PFSK-1 (cell line): ENCODE results near the gene CACNB3.

Experiments used
- FOXP2 ChIP-seq: optimal IDR thresholded peaks from 2 replicates; pipeline ENCODE3; 2011; ENCODE audit warnings: borderline replicate concordance, control low read depth, inconsistent platforms; ENCODE audit not compliant: insufficient read depth; ENCODE audit errors: extremely low read length, extremely low read depth
- POLR2AphosphoS5 ChIP-seq: IDR thresholded peaks from 2 replicates; pipeline ENCODE4 v1.6.1; 2012; ENCODE audit warnings: low read depth, mild to moderate bottlenecking, control low read depth, low read length, moderate library complexity
- SIN3A ChIP-seq: IDR thresholded peaks from 2 replicates; pipeline ENCODE4 v1.6.1; 2012; ENCODE audit warnings: mild to moderate bottlenecking, low read length, moderate library complexity, borderline replicate concordance; ENCODE audit not compliant: insufficient read depth
- TAF1 ChIP-seq: IDR thresholded peaks from 2 replicates; pipeline ENCODE4 v1.6.1; 2012; ENCODE audit warnings: low read length, control low read depth, borderline replicate concordance; ENCODE audit not compliant: insufficient read depth
- TF ChIP-seq, protein P1 (sequence below), 2 experiments: IDR thresholded peaks; 2 replicates each; pipeline versions ENCODE4 v1.6.1 to v1.8.0; 2011 to 2012; ENCODE audit warnings: low read depth in 2 of 2, low read length in 2 of 2, control low read depth in 1 of 2, inconsistent platforms in 1 of 2, mild to moderate bottlenecking in 1 of 2, moderate library complexity in 1 of 2; ENCODE audit not compliant: insufficient read depth in 1 of 2

The CACNB3 gene

DNA sequence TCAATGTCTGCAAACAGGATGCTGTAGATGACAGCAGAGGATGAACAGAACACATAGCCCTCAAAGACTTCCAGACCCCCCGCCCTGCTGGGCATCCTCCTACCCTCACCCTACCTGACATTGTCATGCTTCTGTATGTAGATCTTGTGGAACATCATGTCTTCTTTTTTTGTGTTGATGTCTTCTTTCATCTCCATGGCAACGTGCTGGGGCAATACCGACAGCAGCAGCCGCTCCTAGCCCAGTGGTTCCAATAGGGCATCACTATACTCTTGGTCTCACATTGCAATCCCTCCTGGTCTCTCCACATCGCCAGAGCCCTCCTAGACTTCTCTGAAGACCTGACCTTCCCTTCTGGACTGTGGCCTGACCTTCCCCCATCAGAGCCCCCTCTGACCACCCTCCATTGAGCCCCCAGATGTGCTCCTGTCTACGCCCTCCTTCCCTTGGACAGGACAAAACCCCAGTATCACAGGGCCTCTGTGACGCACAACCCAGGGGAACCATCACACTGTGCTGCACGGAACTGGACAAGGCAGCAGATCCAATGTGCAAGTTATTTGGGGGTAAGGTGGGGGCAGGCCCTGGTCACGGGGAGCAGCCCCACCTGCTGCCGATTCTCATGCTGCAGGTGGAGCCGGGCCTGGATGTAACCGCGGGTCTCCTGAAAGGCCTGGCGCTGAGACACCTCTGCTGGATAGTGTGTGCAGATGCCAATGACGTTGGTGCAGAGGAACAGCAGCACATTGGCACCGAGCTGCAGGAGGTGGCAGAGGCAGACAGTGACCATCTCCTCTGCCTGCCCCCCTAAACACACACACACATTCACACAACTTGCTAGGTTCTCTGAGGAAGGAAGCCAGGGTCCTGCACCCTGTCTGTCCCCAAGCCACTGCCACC is 40.5 kb upstream of the CACNB3 start:
- TF ChIP-seq SIN3A (no peak), FOXP2 (no peak), POLR2AphosphoS5 (no peak), TAF1 (no peak)
- TF ChIP-seq, protein P1, sequence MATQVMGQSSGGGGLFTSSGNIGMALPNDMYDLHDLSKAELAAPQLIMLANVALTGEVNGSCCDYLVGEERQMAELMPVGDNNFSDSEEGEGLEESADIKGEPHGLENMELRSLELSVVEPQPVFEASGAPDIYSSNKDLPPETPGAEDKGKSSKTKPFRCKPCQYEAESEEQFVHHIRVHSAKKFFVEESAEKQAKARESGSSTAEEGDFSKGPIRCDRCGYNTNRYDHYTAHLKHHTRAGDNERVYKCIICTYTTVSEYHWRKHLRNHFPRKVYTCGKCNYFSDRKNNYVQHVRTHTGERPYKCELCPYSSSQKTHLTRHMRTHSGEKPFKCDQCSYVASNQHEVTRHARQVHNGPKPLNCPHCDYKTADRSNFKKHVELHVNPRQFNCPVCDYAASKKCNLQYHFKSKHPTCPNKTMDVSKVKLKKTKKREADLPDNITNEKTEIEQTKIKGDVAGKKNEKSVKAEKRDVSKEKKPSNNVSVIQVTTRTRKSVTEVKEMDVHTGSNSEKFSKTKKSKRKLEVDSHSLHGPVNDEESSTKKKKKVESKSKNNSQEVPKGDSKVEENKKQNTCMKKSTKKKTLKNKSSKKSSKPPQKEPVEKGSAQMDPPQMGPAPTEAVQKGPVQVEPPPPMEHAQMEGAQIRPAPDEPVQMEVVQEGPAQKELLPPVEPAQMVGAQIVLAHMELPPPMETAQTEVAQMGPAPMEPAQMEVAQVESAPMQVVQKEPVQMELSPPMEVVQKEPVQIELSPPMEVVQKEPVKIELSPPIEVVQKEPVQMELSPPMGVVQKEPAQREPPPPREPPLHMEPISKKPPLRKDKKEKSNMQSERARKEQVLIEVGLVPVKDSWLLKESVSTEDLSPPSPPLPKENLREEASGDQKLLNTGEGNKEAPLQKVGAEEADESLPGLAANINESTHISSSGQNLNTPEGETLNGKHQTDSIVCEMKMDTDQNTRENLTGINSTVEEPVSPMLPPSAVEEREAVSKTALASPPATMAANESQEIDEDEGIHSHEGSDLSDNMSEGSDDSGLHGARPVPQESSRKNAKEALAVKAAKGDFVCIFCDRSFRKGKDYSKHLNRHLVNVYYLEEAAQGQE (IDR thresholded peaks at IDR 0.05; ENCODE audit: insufficient read depth in 1 of 2, low read depth in 2 of 2, low read length in 2 of 2), result no peak

DNA sequence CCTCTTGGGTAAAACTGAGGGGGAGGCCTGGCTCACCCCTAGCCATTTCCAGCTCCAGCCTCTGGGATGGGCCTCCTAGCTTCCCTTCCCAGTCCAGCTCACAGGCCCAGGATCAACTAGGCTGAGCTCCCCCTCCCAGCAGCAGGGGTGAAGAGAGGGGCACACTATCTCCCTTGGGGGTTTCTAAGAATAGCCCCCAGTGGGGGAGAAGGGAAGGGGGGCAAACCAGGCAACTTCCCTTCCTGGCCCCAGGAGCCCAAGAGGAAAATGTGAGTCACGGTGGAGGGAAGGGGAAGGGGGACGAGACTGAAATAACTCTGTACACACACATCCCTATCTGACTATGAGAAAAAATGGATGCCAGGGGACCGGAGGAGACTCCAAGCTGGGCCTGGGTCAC is 38.4 kb upstream of the CACNB3 start:
- TF ChIP-seq TAF1 (no peak), SIN3A (no peak)

DNA sequence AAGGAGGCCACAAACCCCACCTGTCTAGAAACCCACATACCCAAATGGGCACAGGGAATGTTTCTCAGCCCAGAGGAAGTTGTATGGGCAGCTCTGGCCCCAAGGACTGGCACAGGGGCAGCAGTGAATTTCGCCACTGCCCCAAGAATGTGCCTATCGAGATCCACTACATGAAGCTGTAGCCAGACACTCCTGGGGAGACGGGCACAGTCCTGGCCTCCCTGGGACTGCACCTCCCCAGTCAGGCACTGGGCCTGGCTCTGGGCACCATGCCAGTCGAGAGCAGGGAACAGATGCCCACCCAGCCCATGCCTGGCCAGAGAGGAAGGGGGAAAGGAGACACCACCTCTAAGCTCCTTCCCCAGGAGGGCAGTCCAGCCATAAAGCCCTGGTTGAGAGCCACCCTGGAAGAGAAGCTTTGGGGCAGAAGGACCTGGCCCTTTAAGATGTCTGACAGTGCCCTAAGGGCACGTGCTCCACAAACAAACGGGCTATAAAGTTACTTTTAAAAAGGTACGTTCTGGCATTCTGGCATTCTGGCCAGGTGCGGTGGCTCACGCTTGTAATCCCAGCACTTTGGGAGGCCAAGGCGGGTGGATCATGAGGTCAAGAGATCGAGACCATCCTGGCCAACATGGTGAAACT is 37.8 kb upstream of the CACNB3 start:
- TF ChIP-seq POLR2AphosphoS5 (no peak), FOXP2 (no peak), TAF1 (no peak), SIN3A (no peak)

DNA sequence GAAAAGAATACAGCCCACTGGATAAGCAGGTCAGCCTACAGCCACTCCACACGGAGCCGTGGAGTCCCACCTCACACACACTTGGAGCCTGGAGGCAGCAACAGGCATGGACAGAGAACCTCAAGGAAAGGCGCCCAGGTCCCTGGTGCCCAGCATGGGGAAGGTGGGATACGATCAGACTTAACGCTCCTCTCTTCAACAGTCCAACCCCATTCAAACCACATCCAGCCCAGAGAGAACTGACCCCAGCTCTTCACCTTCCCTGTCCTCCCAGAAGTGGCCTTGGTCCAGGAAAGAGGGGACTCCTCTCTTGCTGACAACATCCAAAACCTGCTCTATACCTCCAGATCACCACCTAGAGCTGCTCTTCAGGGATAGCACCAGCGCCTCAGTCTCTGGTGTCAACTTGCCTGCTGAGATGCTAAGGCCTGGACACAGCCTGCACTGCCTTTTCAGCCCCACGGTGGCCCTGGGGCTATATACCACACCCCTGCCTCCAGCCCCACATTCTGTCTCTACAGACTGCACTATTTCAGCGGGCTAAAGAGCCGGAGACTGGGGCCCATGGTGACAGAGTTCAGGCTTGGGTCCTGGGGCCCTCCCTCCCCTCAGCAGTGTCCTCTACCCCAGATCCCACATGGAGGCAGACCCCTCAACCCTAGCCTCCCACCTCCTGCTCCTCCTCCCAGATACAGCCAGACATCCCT is 36.4 kb upstream of the CACNB3 start:
- TF ChIP-seq SIN3A (no peak), POLR2AphosphoS5 (no peak), TAF1 (no peak), FOXP2 (no peak)
- TF ChIP-seq, protein P1 (IDR thresholded peaks at IDR 0.05; ENCODE audit: insufficient read depth in 1 of 2, low read depth in 2 of 2, low read length in 2 of 2), result no peak

DNA sequence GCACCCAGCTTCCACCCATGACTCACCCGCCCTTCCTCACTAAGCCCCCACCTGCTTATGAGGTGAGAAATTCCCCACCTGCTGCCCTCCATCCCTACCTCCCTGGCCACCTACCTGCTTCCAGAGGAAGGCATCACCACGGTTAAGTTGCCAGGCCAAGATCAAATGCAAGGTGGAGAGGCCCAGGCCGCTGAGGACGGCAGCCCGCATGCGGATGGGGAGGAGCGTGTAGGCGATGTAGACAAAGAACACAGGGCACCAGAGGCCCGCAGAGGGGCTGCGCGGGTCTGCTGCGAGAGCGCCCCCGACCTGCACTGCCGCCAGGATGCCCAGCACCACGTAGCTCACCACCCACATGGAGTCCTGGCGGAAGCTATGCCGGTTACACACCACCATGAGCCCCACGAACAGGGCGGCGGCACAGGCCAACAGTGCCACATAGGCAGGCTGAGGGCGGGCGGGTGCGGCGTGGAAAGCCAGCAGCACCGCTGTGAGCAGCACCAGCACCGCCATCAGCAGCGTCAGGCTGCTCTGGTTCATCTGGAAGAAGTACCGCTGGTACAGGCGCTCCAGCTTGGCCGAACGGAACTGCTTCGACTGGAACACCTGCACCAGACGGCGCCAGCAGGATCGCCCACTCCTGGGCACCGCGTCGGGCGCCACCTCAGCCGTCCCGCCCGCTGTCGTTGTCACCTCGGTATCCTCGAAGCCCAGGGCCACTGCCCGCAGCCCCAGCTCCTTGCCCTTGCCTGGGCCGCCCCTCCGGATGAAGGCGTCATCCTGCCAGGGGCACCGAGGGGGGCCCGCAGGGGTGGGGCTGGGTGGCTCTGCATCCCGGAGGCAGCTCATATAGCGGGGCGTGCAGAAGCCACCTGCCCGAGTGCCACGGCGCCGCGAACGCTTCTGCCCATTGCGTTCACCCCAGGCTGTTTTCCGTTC is 35.6 kb upstream of the CACNB3 start:
- TF ChIP-seq, protein P1 (IDR thresholded peaks at IDR 0.05; ENCODE audit: insufficient read depth in 1 of 2, low read depth in 2 of 2, low read length in 2 of 2), result no peak
- no peak for TF ChIP-seq POLR2AphosphoS5
- TF ChIP-seq SIN3A, result no peak
- no peak for TF ChIP-seq TAF1
- no peak for TF ChIP-seq FOXP2
